Lung microvascular endothelial cell (primary cell): Measurements from ENCODE around the gene FCN1. TPM values are rescaled to one million over a fixed set of nuclear protein-coding genes. Genes with fewer than 3 reads are reported as not detected.

ENCODE experiments used
- DNase-seq, 2 donors: peaks; one replicate each; pipeline versions ENCODE4 v3.0.0 to v3.0.0-alpha.2; 2010; ENCODE audit warnings: low read depth in 2 of 2
- total RNA-seq: library from RNA; depleted of rRNA; stranded (reverse); fragments of >200 nt; gene quantifications from 2 replicates; pipeline ENCODE4 v1.2.1, GENCODE V29; 2014

Gene FCN1
- total RNA-seq, 1 donor from 2014 or later: not detected

DNA sequence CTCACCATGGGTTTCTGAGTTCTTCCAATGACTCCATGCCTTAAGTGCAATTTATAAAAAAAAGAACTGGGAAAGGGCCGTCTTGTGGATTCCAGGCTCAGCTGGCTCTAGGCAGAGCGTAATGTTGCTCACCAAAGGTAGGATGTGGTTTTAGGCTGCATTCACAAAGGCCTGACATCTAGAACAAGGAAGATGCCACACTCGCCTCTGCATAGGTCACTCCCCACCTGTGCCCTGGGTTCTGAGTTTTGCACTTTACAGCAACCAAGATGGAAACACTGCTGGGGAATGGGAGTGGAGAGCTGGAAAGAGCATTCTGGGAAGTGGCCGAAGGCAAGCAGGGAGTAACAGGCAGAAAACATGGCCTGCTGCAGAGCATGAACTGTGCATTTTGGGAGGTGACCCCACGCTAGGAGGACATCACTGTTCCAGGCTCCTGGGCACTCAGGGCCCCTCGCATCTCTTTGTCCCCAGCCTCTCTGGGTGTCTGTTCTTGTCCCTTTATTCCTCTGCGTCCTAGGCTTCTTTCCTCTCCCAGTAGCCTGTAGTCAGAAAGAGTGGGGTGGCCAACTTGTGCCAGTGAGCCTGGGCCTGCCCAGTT, 24.8 kb downstream of the FCN1 start:
- DNase-seq: no peak

DNA sequence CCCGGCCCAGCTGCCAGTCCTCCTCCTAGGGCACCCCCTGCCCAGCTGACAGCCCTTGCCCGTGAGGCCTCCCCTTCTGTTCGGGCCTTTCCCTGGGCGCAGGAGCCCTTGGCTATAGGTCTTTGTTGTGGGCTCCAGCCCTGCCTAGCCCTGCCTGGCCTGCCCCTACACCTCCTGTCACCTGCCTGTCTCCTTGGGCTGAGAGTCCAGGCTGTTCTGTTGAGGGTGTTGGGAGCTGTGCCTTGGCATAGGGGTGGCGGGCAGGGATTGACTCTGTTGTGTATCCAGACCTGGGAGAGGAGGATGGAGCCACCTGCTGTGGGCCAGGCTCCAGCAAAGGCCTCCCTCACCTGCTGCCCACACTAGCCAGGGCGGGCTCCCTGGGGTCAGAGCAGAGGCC, 25.5 kb downstream of the FCN1 start:
- no peak for DNase-seq

DNA sequence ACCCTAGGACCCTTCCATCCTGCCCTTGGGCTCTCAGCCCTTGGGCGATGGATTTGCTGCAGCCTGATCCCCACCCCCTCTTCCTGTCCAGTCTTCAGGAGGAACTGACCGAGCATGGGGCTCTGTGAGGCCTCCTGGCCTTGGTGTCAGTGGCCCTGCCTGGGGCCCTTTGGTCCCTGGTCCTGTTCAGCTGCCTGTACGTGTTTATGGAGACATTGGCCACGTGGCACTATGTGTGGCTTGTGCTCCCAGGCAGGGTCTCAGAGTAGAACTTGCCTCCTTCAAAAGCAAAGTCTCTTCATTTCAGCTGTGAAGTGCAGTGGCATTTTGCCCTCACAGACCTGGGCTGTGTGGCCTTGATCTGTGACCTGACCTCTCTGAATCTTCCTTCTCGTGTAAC, 26.0 kb downstream of the FCN1 start:
- DNase-seq: no peak

GRCh38 chr9:134891053-134891452, 26.7 kb downstream of the FCN1 start:
- no peak for DNase-seq

GRCh38 chr9:134890155-134890495, 27.6 kb downstream of the FCN1 start:
- no peak for DNase-seq

DNA sequence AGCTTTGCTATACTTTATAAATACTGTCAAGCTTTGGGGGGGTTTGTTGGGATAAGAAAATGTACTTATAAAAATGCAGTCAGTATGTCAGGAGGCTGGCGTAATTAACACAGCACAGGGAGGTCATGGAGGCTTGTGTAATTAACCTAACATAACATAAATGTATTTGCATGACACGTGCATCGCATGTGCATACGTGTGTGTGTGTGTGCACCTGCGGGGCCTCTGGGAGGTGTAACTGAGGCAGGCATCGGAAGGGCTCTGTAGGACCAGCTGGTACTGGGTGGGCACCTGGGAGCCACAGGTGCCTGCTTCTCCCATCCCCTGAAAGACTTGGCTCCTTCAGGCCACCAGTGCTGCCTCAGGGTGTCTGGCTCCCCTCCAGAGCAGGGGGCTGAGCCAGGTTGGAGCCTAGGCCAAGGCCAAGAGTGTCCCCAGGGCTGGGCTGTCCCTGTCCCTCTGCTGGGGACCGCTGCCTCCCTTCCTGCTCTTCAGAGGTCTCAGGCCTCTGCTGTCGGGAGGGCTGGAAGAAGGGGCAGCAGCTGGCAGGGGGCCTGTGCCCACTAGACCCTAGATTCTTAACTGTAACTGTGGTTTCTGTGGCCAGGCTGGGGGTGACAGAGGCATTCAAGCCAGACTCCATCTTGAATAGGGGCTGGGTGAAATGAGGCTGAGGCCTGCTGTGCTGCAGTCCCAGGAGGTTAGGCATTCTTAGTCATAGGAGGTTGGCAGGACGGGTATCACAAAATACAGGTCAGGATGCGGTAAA, 28.1 kb downstream of the FCN1 start:
- no peak for DNase-seq

DNA sequence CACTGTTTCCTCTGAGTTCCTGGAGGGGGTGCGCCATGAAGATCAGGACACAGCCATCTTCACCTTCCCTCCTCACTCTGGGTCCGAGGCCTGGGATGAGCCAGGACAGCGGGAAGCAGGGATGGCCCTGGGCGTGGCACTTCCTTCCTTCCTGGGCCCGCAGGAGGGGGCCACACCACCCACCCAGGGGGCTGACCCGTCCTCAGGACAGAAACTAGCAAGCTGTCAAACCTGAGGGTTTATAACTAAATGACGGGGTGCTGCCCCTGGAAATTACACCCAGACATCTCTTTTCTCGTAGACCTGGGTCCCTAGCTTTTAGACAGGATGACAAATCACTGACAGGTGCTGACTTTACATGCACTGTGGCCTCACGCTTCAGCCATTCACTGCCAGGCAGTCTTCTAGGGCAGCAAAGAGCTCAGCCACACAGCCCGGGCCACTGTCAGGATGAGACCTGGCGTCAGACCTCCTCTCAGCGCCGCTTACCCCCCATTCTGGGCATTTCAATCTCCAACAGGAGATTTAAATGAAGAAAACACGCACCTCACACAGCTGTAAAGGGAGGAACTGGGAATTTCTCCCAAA, 29.0 kb downstream of the FCN1 start:
- no peak for DNase-seq

GRCh38 chr9:134887686-134888602, 29.8 kb downstream of the FCN1 start:
- no peak for DNase-seq

- DNase-seq: no peak
Observed at GRCh38 chr9:134887219-134887618, 30.5 kb downstream of the FCN1 start.

GRCh38 chr9:134886413-134886913, 31.2 kb downstream of the FCN1 start:
- no peak for DNase-seq

DNA sequence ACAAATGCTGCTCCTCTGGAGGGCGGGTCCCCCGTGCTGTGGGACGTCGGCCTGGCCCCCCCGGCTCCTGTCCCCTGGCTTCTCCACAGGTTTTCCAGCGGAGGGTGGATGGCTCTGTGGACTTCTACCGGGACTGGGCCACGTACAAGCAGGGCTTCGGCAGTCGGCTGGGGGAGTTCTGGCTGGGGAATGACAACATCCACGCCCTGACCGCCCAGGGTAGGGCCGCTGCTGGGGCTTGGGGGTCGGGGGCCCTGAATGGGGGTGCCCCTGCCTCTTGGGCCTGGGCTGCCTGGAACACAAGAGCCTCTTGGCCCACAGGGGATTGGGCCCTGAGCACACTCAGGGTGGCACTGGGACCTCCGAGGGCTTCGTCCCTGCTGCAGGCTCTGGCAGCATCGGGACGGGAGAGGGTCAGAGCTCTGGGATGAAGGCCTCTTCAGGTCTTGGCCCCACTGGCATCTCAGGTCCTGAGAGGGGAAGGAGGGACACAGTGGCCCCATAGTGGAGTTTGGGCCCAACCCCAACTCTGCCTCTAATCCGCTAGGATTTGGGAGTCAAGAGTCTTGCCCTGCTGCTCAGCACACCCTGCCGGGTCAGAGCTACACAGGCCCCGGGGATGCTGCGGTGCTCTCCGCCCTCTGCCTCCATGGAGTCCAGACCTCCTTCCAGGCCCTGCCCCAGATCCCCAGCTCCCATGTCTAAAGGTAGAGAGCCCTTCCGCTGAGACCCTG, 31.9 kb downstream of the FCN1 start:
- DNase-seq: no peak

DNA sequence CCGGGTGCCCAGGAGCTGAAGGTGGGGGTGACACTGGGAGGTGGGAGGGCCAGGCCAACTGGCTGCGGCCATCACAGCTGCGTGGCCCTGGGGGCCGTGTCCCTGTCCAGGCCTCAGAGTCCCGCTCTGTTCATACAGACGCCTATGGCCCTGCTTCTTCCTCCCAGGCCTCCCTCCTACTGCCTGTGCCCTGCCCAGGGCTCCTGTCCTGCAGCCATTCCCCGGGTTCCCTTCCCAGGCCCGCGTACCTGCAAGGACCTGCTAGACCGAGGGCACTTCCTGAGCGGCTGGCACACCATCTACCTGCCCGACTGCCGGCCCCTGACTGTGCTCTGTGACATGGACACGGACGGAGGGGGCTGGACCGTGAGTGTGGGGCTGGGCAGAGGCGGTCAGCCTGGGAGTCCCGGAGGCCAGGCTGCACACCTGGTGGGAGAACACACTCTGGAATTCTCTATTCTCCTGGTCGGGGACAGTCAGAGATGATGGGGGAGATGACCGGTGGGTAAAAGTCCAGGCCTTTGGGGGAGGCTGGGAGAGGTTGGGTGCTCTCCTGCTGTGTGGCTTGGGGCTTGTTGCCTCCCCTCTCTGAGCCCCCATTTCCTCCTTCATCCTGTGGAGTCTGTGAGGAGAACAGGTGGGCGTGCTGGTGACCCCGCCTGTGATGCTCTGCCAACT, 32.6 kb downstream of the FCN1 start:
- DNase-seq: no peak

- DNase-seq: no peak
Observed at GRCh38 chr9:134884492-134884891, 33.2 kb downstream of the FCN1 start.

- DNase-seq: no peak
Observed at GRCh38 chr9:134883040-134883782, 34.5 kb downstream of the FCN1 start.

- DNase-seq: no peak
Observed at GRCh38 chr9:134882204-134882785, 35.4 kb downstream of the FCN1 start.

DNA sequence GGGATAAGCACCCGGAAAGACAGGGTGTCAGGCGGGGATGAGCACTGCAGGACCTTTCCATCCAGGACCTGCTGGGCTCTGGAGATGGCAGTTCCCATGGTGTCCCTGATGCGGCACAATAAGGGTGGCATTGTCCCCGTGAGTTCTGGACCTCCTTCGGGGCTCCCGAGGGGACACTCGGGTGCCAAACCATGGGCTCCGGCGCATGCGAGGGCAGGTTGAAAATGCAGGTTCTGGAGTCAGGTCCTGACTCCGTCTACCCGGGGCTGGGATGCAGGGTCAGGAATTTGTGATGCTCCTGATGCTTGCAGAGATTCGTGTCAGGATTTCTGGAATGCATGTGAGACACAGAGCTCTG, 36.4 kb downstream of the FCN1 start:
- no peak for DNase-seq

GRCh38 chr9:134880484-134881312, 37.0 kb downstream of the FCN1 start, which contains the start of gene FCN2:
Gene FCN2, plus strand, starts transcription at chr9:134880810. Its CDS starts 12 bp downstream, at chr9:134880822.
- no peak for DNase-seq

DNA sequence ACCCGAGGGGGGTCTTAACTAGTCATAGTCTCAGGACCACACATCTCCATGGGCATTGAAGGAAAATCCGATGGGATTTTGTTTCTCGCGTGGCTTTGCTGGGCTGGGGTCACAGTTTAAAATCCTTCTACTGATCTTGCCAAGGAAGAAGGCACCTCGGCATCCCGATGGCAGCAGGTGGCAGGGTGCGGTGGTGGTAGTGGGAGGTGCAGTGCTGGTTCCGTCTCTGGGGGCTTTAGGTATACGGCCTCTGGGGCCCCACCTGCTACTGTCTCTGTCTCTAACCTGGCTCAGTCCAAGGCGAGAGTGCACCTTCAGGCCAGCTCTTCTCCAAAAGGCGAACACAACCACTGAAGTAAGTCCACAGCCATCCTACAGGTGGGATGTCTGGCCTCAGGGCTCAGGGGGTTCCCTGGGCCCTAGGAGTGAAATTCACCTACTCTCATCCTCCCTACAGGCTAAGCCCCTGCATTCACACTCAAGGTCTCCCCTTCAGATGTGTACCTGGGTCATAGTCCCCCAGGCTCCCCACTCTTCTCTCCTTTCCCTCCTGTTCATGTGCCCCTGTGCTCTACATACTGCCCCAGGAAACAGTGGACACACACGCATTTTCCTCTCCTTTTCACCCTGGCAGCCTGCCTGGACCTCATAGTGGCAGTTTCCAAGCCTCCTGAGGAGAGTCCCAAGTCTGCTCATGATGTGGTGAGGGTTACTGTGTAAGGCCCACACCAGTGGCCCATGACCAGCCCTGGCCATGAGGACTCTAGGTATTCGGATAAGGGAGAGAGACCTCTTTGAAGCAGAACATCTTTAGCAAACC, 37.8 kb downstream of the FCN1 start:
- DNase-seq: no peak
